ENCODE data around the gene NEDD4.
A peak's percentile ranks its signal among the peaks of the same experiment; 100 is the strongest.
"Not testable (repeated sequence)": the region's sequence is repeated elsewhere in the genome, so short reads cannot be mapped to it uniquely, and the experiment has no call there.

The NEDD4 gene

GRCh38 chr15:55954862-55955605, 38.4 kb downstream of the NEDD4 start:
- DNase-seq = no peak

DNA sequence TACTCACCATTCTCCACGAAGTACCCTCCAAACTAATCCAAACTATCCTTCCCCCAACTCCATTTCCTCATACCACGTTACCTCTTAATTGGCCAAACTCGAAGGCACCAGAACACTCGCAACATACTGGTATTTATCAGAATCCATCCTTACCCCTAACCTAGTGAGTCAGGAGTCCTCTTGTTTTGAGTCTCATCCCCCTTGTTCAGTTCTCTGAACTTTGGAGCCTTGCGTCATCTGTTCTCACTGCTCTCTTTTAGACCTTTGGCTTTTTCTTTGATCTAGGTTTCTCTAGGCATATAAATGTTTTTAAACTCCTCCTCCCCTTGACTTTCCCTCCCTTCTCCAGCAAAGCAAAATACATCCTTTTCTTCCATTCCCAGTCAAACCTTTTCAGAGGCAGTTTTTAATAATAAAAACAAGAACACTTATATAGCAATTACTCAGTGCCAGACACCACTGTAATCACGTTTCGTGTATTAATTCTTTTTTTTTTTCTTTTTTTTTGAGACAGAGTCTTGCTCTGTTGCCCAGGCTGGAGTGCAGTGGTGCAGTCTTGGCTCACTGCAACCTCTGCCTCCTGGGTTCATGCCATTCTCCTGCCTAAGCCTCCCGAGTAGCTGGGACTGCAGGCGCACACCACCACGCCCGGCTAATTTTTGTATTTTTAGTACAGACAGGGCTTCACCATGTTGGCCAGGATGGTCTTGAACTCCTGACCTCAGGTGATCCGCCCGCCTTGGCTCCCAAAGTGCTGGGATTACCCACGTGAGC, 40.7 kb downstream of the NEDD4 start:
- not testable (repeated sequence) for DNase-seq

DNA sequence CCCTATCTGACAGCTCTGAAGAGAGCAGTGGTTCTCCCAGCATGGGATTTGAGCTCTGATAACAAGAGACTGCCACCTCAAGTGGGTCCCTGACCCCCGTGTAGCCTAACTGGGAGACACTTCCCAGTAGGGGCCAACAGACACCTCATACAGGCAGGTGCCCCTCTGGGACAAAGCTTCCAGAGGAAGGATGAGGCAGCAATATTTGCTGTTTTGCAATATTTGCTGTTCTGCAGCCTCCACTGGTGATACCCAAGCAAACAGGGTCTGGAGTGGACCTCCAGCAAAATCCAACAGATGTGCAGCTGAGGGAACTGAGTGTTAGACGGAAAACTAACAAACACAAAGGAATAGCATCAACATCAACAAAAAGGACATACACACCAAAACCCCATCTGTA, 48.8 kb downstream of the NEDD4 start:
- not testable (repeated sequence) for DNase-seq

- DNase-seq = no peak
Observed at GRCh38 chr15:55942332-55942731, 51.1 kb downstream of the NEDD4 start.

- DNase-seq = no peak
Observed at GRCh38 chr15:55937040-55937439, 56.4 kb downstream of the NEDD4 start.

DNA sequence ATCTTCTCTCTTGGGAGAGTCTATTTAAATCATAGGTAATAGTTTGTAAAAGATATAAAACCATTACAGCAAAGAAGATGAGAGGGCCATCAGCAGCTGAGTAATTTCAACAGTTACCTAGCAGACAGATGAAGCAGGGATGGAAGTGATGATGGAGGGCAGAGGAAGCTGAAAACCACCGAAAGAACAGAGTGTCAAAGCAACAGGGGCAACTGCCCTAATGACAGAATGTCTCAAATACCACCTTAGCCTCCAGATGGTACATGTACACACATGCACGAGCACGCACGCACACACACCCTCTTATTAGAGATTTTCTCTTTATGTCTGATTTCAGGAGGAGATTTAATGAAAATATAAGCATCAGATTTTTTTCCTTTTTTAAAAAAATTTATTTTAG, 64.5 kb downstream of the NEDD4 start:
- DNase-seq = no peak

DNA sequence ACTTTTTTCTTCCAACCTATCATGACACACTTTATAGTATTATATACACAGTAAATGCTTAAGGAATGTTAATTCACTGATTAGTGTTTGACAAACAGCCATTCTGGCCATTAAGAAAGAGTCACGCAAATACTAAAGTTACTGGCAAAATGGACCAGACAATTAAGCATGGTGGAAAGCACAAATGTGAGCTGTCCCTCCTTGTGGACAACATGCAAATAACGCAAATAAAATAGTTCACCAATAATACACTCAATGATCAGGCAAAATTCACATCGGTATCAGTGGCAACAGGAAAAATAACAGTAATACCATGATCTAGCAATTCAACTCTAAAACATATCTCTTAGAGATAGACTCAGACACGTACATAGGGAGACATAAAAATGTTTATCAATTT, 71.7 kb downstream of the NEDD4 start:
- no peak for DNase-seq

GRCh38 chr15:55917881-55918296, 75.5 kb downstream of the NEDD4 start:
- peak; percentile 19 for DNase-seq

GRCh38 chr15:55916666-55917409, 76.6 kb downstream of the NEDD4 start:
- DNase-seq = no peak

- DNase-seq = no peak
Observed at GRCh38 chr15:55915876-55916567, 77.4 kb downstream of the NEDD4 start.

- no peak for DNase-seq
Observed at GRCh38 chr15:55915221-55915620, 78.2 kb downstream of the NEDD4 start.

- no peak for DNase-seq
Observed at GRCh38 chr15:55914446-55914845, 79.0 kb downstream of the NEDD4 start.

GRCh38 chr15:55912982-55913381, 80.4 kb downstream of the NEDD4 start:
- no peak for DNase-seq

GRCh38 chr15:55909036-55909811, 84.2 kb downstream of the NEDD4 start:
- DNase-seq = no peak

DNA sequence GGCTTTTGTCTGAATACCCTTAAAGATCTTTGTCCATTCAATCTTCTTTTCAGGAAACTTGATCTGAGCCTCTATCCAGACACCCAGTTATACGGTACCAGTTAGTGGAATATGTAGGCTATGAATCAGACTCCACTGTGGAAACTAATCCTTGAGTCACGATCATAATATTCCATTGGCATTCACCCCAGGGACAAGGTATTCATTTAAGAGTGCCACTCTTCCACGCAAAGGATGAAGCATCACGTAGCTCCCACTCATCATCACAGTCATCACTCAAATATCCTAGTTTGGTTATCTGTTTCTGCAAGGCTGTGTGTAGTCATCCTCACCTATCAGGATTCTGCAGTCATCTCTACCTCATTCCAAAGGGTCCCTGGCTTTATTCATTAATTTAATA, 85.6 kb downstream of the NEDD4 start:
- DNase-seq = no peak

- DNase-seq = no peak
Observed at GRCh38 chr15:55902981-55903380, 90.4 kb downstream of the NEDD4 start.

- DNase-seq = no peak
Observed at GRCh38 chr15:55900019-55900418, 93.4 kb downstream of the NEDD4 start.

- DNase-seq = no peak
Observed at GRCh38 chr15:55899537-55899936, 93.9 kb downstream of the NEDD4 start.

DNA sequence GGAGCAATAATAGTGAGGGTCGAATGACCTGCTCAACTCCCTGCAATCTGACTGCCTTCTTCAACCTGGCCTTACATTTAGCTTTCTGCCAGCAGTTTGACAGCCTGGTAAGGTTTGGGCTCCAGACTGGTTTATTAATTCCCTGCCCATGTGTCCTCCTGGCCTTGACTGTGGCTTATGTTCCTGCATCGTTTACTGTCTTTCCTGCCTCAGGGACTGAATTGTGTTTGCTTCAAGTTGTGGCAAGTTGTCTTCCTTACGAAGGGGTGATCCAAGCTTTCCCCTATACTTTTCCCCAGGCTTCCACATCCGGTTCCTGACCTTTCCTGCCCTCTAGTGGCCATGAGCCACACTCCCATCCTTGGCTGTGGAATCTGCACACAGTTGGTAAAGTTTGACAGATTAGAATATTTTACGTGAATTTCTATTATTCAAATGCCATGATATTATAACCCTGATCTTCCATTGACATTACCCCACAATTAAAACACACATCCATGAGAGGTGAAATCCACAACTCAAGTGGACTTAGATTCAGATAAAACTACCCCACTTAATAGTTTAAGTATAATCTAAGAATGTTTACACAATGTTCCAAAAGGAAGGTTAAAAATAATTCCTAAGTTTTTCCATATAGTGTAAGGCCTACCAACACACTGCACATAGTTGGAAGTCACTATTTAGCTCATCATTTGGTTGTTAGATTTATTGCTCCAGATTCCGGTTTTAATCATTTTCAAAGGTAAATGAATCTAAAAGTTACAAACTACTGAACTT, 95.7 kb downstream of the NEDD4 start:
- DNase-seq = peak; percentile 44

DNA sequence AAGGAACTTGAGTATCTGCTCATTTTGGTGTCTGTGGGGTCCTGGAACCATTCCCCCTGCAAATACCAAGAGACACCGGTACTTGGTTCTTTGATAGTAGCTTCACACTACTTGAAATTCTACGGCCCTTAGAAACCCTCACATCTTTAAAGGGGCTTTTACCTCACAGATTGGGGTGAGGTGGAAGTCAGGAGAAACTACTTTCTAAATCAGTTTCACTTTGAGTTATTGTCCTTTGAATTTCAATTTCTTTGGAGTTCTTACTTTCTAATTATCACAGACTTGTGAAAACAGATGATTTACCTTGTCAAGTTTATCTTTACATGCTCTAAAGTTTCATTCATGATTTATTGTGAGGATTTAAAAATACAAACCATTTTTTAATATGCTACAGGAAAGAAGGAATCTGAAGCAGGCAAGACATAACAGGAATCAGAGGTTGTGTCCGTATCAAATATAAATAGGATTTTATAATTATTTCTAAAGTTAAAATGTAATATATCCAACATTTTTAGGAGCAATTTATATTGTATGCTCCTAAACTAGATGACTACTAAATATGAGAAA, 98.9 kb downstream of the NEDD4 start:
- no peak for DNase-seq

DNA sequence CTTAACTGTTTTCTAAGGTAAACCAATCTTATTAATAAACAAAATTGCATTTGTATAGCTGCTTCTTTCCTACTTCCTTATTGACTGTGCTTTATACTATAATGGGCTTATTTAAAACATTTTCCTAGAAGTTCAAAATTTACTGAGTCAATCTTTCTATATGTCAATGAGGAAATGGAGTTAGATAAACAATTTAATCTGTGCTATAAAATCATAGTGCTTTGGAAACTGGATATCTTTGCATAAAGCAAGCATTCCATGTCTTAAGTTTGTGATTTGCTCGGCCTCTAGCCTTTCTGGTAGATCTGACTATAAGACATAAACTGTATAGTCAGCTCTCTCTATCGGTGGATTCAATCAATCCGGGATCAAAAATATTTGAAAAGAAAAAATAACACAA, 99.6 kb downstream of the NEDD4 start:
- no peak for DNase-seq

Data from midbrain (tissue), 1 donor.